WTC11 (cell line): ENCODE results near the gene CDX4. TPM values are rescaled to one million over a fixed set of nuclear protein-coding genes. Genes with fewer than 3 reads are reported as not detected.

Experiments
- ATAC-seq: fragments of 200-7000 bp; cut with Tn5 transposase; 2 replicates; pipeline ENCODE4 v1.10.0; 2021; ENCODE audit warnings: mild to moderate bottlenecking, moderate library complexity
- CTCF ChIA-PET: fragments of 300-600 bp; sonication (Branson Sonifier 250); formaldehyde crosslinking; loops from one replicate; lab custom pipeline; 2021; ENCODE audit warnings: antibody characterized with exemption; lab: Charles Lee
- POLR2A ChIA-PET: fragments of 350-600 bp; sonication (Branson Sonifier 250); formaldehyde crosslinking; loops from one replicate; lab custom pipeline; 2021; ENCODE audit warnings: antibody characterized with exemption; lab: Charles Lee
- DNase-seq: peaks from one replicate; pipeline ENCODE4 v3.0.0; 2021; ENCODE audit warnings: low spot score
- H3K27ac Mint-ChIP-seq: 2 replicates; pipeline ENCODE4 v1.8.0; 2021; ENCODE audit warnings: mixed read lengths
- H3K27me3 Mint-ChIP-seq: 2 replicates; pipeline ENCODE4 v1.8.0; 2021; ENCODE audit warnings: low read depth, mild to moderate bottlenecking, moderate library complexity, mixed read lengths
- H3K36me3 Mint-ChIP-seq: 2 replicates; pipeline ENCODE4 v1.8.0; 2021; ENCODE audit warnings: mixed read lengths
- H3K4me1 Mint-ChIP-seq: 2 replicates; pipeline ENCODE4 v1.8.0; 2022; ENCODE audit warnings: mixed read lengths
- H3K4me3 Mint-ChIP-seq: 2 replicates; pipeline ENCODE4 v1.8.0; 2021; ENCODE audit warnings: mild to moderate bottlenecking, moderate library complexity, mixed read lengths
- H3K9me3 Mint-ChIP-seq: 2 replicates; pipeline ENCODE4 v1.8.0; 2021; ENCODE audit warnings: mixed read lengths
- ATF1 ChIP-seq: sonication (generic); formaldehyde crosslinking; IDR thresholded peaks from 2 replicates; pipeline ENCODE4 v1.8.1; 2023; ENCODE audit warnings: mild to moderate bottlenecking, moderate library complexity, missing genetic modification reagents
- CREM ChIP-seq: sonication (generic); formaldehyde crosslinking; IDR thresholded peaks from 2 replicates; pipeline ENCODE4 v1.8.1; 2022; ENCODE audit warnings: mild to moderate bottlenecking, missing genetic modification reagents, moderate library complexity
- EMX1 ChIP-seq: fragments of 250-450 bp; sonication (Bioruptor Pico); IDR thresholded peaks from 2 replicates; pipeline ENCODE4 v1.8.0; 2021; ENCODE audit warnings: mild to moderate bottlenecking
- ETV6 ChIP-seq: sonication (generic); formaldehyde crosslinking; IDR thresholded peaks from 2 replicates; pipeline ENCODE4 v1.8.1; 2022; ENCODE audit warnings: mild to moderate bottlenecking, missing genetic modification reagents
- FOXP1 ChIP-seq: sonication (generic); formaldehyde crosslinking; IDR thresholded peaks from 2 replicates; pipeline ENCODE4 v1.8.0; 2022; ENCODE audit warnings: missing genetic modification reagents, mild to moderate bottlenecking, moderate library complexity, borderline replicate concordance
- GABPB1 ChIP-seq: sonication (generic); formaldehyde crosslinking; IDR thresholded peaks from 2 replicates; pipeline ENCODE4 v1.8.1; 2023; ENCODE audit warnings: mild to moderate bottlenecking, missing genetic modification reagents
- GRHL2 ChIP-seq: fragments of 250-450 bp; sonication (Bioruptor Pico); IDR thresholded peaks from 2 replicates; pipeline ENCODE4 v1.8.0; 2022; ENCODE audit warnings: mild to moderate bottlenecking, moderate library complexity; ENCODE audit not compliant: insufficient replicate concordance, severe bottlenecking
- MYBL2 ChIP-seq: sonication (generic); formaldehyde crosslinking; IDR thresholded peaks from 2 replicates; pipeline ENCODE4 v1.8.1; 2023; ENCODE audit warnings: mild to moderate bottlenecking, moderate library complexity, missing genetic modification reagents
- NFE2L1 ChIP-seq: sonication (generic); formaldehyde crosslinking; IDR thresholded peaks from 2 replicates; pipeline ENCODE4 v1.8.1; 2023; ENCODE audit warnings: missing genetic modification reagents
- RELA ChIP-seq: sonication (generic); formaldehyde crosslinking; IDR thresholded peaks from 2 replicates; pipeline ENCODE4 v1.8.1; 2022; ENCODE audit warnings: missing genetic modification reagents, mild to moderate bottlenecking, borderline replicate concordance
- RORB ChIP-seq: fragments of 250-450 bp; sonication (Bioruptor Pico); IDR thresholded peaks from 2 replicates; pipeline ENCODE4 v1.9.0; 2021; ENCODE audit warnings: mild to moderate bottlenecking
- SMAD3 ChIP-seq: sonication (generic); formaldehyde crosslinking; IDR thresholded peaks from 2 replicates; pipeline ENCODE4 v1.8.0; 2022; ENCODE audit warnings: missing genetic modification reagents, mild to moderate bottlenecking, borderline replicate concordance
- SOX15 ChIP-seq: fragments of 250-450 bp; sonication (Bioruptor Pico); IDR thresholded peaks from 2 replicates; pipeline ENCODE4 v1.9.0; 2021; ENCODE audit warnings: mild to moderate bottlenecking
- TEAD4 ChIP-seq: sonication (generic); formaldehyde crosslinking; IDR thresholded peaks from 2 replicates; pipeline ENCODE4 v1.8.0; 2022; ENCODE audit warnings: mild to moderate bottlenecking, missing genetic modification reagents
- TP53 ChIP-seq: sonication (generic); formaldehyde crosslinking; IDR thresholded peaks from 2 replicates; pipeline ENCODE4 v1.8.1; 2023; ENCODE audit warnings: mild to moderate bottlenecking, missing genetic modification reagents
- total RNA-seq: library from RNA; stranded (reverse); gene quantifications from 3 replicates; pipeline ENCODE4 v1.2.3, GENCODE V29; 2021
- TF ChIP-seq, protein P1 (sequence below): fragments of 250-450 bp; sonication (Bioruptor Pico); IDR thresholded peaks from 2 replicates; pipeline ENCODE4 v1.8.0; 2021; ENCODE audit warnings: mild to moderate bottlenecking
- TF ChIP-seq, protein P2 (sequence below): sonication (generic); formaldehyde crosslinking; IDR thresholded peaks from 2 replicates; pipeline ENCODE4 v1.8.0; 2022; ENCODE audit warnings: mild to moderate bottlenecking, missing genetic modification reagents
- TF ChIP-seq, protein P3 (sequence below): fragments of 200-600 bp; IDR thresholded peaks from 2 replicates; pipeline ENCODE4 v1.8.0; 2022; ENCODE audit warnings: antibody characterized with exemption
- TF ChIP-seq, protein P4 (sequence below): sonication (generic); formaldehyde crosslinking; conservative IDR thresholded peaks from 2 replicates; pipeline ENCODE4 v1.8.1; 2022; ENCODE audit warnings: mild to moderate bottlenecking, missing genetic modification reagents
- TF ChIP-seq, protein P5 (sequence below): sonication (generic); formaldehyde crosslinking; IDR thresholded peaks from 2 replicates; pipeline ENCODE4 v1.8.1; 2022; ENCODE audit warnings: missing genetic modification reagents, borderline replicate concordance
- TF ChIP-seq, protein P6 (sequence below): sonication (generic); formaldehyde crosslinking; IDR thresholded peaks from 2 replicates; pipeline ENCODE4 v1.8.1; 2023; ENCODE audit warnings: mild to moderate bottlenecking, missing genetic modification reagents
- TF ChIP-seq, protein P7 (sequence below): sonication (generic); formaldehyde crosslinking; conservative IDR thresholded peaks from 2 replicates; pipeline ENCODE4 v1.8.1; 2023; ENCODE audit warnings: mild to moderate bottlenecking, low read depth, missing genetic modification reagents, moderate library complexity
- TF ChIP-seq, protein P8 (sequence below): sonication (generic); formaldehyde crosslinking; IDR thresholded peaks from 2 replicates; pipeline ENCODE4 v1.8.1; 2023; ENCODE audit warnings: mild to moderate bottlenecking, missing genetic modification reagents, moderate library complexity

The CDX4 gene
- total RNA-seq, 1 experiment from 2014 or later, result 2.4 TPM

DNA sequence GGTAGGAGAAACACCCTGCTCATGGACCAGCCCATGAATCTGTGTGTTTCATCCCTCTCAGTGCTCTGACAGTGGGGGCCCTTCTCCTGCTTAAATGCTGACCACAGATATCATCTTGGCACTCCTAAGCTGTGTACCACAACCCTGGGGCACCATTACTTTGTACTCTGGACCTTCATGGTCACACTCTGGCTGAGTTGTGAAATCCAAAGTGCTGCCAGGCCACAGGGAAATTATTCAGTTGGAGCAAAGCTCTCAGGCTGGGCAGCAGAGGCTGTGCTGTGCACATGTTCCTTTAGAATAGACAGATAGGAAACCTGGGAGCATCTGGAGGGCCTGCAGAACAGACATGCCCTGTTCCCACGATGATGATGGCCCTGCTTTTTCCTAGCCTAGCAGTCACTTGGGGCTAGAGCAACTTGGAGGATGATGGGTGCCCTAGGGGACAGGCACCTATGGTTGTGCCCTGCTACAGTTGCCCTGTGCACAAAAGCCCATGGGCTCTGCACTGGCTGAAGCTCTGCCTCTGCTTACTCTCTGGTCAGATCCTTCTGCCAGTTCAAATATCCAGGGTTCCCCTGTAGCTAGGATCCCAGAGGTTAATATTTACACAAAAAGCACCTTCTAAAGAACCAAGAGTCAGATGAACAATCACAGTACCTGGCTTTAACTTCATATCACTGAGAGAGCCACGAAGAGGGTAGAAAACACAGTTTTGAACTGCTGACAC is 48.5 kb upstream of the CDX4 start:
- peaks cover 9% of the 10 kb centered on the region for H3K27me3 Mint-ChIP-seq
- POLR2A ChIA-PET, result no interaction called here
- no peak for TF ChIP-seq CREM (CRISPR knock-in tag)
- TF ChIP-seq TEAD4 (CRISPR knock-in tag), result no peak
- TF ChIP-seq GABPB1 (CRISPR knock-in tag), result no peak
- no peak for TF ChIP-seq FOXP1 (CRISPR knock-in tag)
- TF ChIP-seq RORB (CRISPR knock-in tag), result no peak
- no peak for TF ChIP-seq SMAD3 (CRISPR knock-in tag)
- TF ChIP-seq, protein P1, sequence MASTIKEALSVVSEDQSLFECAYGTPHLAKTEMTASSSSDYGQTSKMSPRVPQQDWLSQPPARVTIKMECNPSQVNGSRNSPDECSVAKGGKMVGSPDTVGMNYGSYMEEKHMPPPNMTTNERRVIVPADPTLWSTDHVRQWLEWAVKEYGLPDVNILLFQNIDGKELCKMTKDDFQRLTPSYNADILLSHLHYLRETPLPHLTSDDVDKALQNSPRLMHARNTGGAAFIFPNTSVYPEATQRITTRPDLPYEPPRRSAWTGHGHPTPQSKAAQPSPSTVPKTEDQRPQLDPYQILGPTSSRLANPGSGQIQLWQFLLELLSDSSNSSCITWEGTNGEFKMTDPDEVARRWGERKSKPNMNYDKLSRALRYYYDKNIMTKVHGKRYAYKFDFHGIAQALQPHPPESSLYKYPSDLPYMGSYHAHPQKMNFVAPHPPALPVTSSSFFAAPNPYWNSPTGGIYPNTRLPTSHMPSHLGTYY (CRISPR knock-in tag), result no peak
- TF ChIP-seq, all 79 proteins: peak for 0

DNA sequence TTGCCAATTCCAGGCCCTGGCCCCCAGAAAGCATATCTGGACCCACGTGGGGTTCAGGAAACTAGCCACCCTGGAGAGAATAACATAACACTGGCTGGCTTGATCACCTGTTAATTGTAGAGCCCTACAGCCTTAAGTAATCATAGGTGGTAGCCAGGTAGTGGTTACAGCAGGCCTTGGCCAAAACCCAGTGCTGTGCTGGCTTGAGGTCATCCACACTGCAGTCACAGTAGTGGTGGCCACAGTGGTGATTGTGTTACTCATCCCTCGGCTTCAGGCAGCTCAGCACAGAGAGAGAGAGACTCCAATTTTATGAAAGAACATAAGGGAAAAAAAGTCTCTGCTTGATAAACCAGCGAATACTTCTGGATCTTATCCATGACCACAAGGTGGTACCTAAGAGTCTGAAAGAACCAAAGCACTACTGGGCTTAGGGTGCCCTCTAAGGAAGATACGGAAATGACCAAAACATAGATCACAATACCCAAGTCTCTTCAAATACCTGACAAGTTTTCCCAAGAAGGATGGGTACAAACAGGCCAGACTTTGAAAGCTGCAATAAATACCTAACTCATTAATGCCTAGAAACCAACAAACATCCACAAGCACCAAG is 46.6 kb upstream of the CDX4 start:
- H3K27ac Mint-ChIP-seq, result no peak overlapping the region
- TF ChIP-seq TP53 (no peak), SOX15 (no peak), CREM (CRISPR knock-in tag) (no peak), RELA (CRISPR knock-in tag) (no peak), GRHL2 (CRISPR knock-in tag) (no peak), ETV6 (CRISPR knock-in tag) (no peak), EMX1 (no peak), FOXP1 (CRISPR knock-in tag) (no peak), NFE2L1 (CRISPR knock-in tag) (no peak), MYBL2 (CRISPR knock-in tag) (no peak), ATF1 (CRISPR knock-in tag) (no peak)
- TF ChIP-seq, protein P2, sequence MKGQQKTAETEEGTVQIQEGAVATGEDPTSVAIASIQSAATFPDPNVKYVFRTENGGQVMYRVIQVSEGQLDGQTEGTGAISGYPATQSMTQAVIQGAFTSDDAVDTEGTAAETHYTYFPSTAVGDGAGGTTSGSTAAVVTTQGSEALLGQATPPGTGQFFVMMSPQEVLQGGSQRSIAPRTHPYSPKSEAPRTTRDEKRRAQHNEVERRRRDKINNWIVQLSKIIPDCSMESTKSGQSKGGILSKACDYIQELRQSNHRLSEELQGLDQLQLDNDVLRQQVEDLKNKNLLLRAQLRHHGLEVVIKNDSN (CRISPR knock-in tag), result no peak
- TF ChIP-seq, protein P3, sequence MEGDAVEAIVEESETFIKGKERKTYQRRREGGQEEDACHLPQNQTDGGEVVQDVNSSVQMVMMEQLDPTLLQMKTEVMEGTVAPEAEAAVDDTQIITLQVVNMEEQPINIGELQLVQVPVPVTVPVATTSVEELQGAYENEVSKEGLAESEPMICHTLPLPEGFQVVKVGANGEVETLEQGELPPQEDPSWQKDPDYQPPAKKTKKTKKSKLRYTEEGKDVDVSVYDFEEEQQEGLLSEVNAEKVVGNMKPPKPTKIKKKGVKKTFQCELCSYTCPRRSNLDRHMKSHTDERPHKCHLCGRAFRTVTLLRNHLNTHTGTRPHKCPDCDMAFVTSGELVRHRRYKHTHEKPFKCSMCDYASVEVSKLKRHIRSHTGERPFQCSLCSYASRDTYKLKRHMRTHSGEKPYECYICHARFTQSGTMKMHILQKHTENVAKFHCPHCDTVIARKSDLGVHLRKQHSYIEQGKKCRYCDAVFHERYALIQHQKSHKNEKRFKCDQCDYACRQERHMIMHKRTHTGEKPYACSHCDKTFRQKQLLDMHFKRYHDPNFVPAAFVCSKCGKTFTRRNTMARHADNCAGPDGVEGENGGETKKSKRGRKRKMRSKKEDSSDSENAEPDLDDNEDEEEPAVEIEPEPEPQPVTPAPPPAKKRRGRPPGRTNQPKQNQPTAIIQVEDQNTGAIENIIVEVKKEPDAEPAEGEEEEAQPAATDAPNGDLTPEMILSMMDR, result no peak
- TF ChIP-seq, protein P4, sequence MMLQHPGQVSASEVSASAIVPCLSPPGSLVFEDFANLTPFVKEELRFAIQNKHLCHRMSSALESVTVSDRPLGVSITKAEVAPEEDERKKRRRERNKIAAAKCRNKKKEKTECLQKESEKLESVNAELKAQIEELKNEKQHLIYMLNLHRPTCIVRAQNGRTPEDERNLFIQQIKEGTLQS (CRISPR knock-in tag), result no peak
- TF ChIP-seq, protein P5, sequence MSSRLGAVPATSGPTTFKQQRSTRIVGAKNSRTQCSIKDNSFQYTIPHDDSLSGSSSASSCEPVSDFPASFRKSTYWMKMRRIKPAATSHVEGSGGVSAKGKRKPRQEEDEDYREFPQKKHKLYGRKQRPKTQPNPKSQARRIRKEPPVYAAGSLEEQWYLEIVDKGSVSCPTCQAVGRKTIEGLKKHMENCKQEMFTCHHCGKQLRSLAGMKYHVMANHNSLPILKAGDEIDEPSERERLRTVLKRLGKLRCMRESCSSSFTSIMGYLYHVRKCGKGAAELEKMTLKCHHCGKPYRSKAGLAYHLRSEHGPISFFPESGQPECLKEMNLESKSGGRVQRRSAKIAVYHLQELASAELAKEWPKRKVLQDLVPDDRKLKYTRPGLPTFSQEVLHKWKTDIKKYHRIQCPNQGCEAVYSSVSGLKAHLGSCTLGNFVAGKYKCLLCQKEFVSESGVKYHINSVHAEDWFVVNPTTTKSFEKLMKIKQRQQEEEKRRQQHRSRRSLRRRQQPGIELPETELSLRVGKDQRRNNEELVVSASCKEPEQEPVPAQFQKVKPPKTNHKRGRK (CRISPR knock-in tag), result no peak
- TF ChIP-seq, protein P6, sequence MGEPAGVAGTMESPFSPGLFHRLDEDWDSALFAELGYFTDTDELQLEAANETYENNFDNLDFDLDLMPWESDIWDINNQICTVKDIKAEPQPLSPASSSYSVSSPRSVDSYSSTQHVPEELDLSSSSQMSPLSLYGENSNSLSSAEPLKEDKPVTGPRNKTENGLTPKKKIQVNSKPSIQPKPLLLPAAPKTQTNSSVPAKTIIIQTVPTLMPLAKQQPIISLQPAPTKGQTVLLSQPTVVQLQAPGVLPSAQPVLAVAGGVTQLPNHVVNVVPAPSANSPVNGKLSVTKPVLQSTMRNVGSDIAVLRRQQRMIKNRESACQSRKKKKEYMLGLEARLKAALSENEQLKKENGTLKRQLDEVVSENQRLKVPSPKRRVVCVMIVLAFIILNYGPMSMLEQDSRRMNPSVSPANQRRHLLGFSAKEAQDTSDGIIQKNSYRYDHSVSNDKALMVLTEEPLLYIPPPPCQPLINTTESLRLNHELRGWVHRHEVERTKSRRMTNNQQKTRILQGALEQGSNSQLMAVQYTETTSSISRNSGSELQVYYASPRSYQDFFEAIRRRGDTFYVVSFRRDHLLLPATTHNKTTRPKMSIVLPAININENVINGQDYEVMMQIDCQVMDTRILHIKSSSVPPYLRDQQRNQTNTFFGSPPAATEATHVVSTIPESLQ (CRISPR knock-in tag), result no peak
- TF ChIP-seq, protein P7, sequence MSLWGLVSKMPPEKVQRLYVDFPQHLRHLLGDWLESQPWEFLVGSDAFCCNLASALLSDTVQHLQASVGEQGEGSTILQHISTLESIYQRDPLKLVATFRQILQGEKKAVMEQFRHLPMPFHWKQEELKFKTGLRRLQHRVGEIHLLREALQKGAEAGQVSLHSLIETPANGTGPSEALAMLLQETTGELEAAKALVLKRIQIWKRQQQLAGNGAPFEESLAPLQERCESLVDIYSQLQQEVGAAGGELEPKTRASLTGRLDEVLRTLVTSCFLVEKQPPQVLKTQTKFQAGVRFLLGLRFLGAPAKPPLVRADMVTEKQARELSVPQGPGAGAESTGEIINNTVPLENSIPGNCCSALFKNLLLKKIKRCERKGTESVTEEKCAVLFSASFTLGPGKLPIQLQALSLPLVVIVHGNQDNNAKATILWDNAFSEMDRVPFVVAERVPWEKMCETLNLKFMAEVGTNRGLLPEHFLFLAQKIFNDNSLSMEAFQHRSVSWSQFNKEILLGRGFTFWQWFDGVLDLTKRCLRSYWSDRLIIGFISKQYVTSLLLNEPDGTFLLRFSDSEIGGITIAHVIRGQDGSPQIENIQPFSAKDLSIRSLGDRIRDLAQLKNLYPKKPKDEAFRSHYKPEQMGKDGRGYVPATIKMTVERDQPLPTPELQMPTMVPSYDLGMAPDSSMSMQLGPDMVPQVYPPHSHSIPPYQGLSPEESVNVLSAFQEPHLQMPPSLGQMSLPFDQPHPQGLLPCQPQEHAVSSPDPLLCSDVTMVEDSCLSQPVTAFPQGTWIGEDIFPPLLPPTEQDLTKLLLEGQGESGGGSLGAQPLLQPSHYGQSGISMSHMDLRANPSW, result no peak
- TF ChIP-seq, protein P8, sequence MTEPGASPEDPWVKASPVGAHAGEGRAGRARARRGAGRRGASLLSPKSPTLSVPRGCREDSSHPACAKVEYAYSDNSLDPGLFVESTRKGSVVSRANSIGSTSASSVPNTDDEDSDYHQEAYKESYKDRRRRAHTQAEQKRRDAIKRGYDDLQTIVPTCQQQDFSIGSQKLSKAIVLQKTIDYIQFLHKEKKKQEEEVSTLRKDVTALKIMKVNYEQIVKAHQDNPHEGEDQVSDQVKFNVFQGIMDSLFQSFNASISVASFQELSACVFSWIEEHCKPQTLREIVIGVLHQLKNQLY, result no peak

More for the DNA sequence above, 48.5 kb upstream of the CDX4 start:
- H3K4me1 Mint-ChIP-seq, result peaks cover 9% of the 10 kb centered on the region
- H3K9me3 Mint-ChIP-seq, result peaks cover 9% of the 10 kb centered on the region
- DNase-seq (no peak), ATAC-seq (no peak)
- CTCF ChIA-PET, result no interaction called here
- H3K4me3 Mint-ChIP-seq, result no peak overlapping the region
- H3K27ac Mint-ChIP-seq, result no peak overlapping the region
- H3K36me3 Mint-ChIP-seq, result no peaks in the 10 kb centered on the region

More for the DNA sequence above, 46.6 kb upstream of the CDX4 start:
- Mint-ChIP-seq H3K36me3 (no peaks in the 10 kb centered on the region), H3K9me3 (0 out of 2 replicates have a peak, but pooled peaks cover 3% of the 10 kb centered on the region), H3K27me3 (peaks cover 24% of the 10 kb centered on the region), H3K4me1 (peaks cover 9% of the 10 kb centered on the region), H3K4me3 (no peak overlapping the region)
- DNase-seq, result no peak
- peak; percentile 55; the same call in 1 of the 2 replicates for ATAC-seq
- ChIA-PET POLR2A (no interaction called here), CTCF (no interaction called here)
